Subcutaneous abdominal adipose tissue (tissue), 5 donors: ENCODE measurements around the gene KRTAP4-7.
"Not testable (repeated sequence)": the region's sequence is repeated elsewhere in the genome, so short reads cannot be mapped to it uniquely, and the experiment has no call there.

Source experiments
- H3K27ac ChIP-seq: one replicate; pipeline ENCODE4 v1.7.0; 2013; ENCODE audit warnings: low read depth, mild to moderate bottlenecking, inconsistent platforms, low read length, moderate library complexity
- H3K27me3 ChIP-seq, 5 donors: one replicate each; pipeline ENCODE4 v1.7.0; 2013; ENCODE audit warnings: low read length in 5 of 5, inconsistent platforms in 1 of 5; ENCODE audit not compliant: control insufficient read depth in 5 of 5, insufficient read depth in 4 of 5
- H3K36me3 ChIP-seq, 5 donors: one replicate each; pipeline ENCODE4 v1.7.0; 2013; ENCODE audit warnings: low read length in 5 of 5; ENCODE audit not compliant: control insufficient read depth in 5 of 5, insufficient read depth in 5 of 5
- H3K4me1 ChIP-seq, 5 donors: one replicate each; pipeline ENCODE4 v1.7.0; 2013; ENCODE audit warnings: low read length in 5 of 5, mild to moderate bottlenecking in 3 of 5, moderate library complexity in 1 of 5; ENCODE audit not compliant: control insufficient read depth in 5 of 5, insufficient read depth in 5 of 5
- H3K4me3 ChIP-seq, 5 donors: one replicate each; pipeline ENCODE4 v1.7.0; 2013; ENCODE audit warnings: low read length in 5 of 5, low read depth in 1 of 5
- H3K9ac ChIP-seq, 5 donors: one replicate each; pipeline ENCODE4 v1.7.0; 2013; ENCODE audit warnings: low read length in 5 of 5, mild to moderate bottlenecking in 4 of 5, moderate library complexity in 3 of 5
- H3K9me3 ChIP-seq, 5 donors: one replicate each; pipeline ENCODE4 v1.7.0; 2013; ENCODE audit warnings: low read length in 5 of 5; ENCODE audit not compliant: control insufficient read depth in 5 of 5
- donor health status: healthy.
- donor health status: healthy.
- donor health status: healthy.
- donor health status: healthy.
- donor health status: healthy.

Gene KRTAP4-7

GRCh38 chr17:41084100-41084856 is at the start of gene KRTAP4-7:
Gene KRTAP4-7, plus strand, starts transcription at chr17:41084150. Its CDS starts 57 bp downstream, at chr17:41084207.
- not testable (repeated sequence) for H3K4me3 ChIP-seq, H3K27ac ChIP-seq, H3K9me3 ChIP-seq, H3K4me1 ChIP-seq, H3K36me3 ChIP-seq, H3K27me3 ChIP-seq, H3K9ac ChIP-seq

GRCh38 chr17:41034346-41034935 is 49.5 kb upstream of the KRTAP4-7 start, which contains the start of gene KRTAP1-3:
Gene KRTAP1-3, minus strand, starts transcription at chr17:41034874. Its CDS starts 53 bp downstream, at chr17:41034821.
- H3K36me3 ChIP-seq, H3K9ac ChIP-seq, H3K27me3 ChIP-seq, H3K27ac ChIP-seq, H3K4me1 ChIP-seq, H3K4me3 ChIP-seq, H3K9me3 ChIP-seq: not testable (repeated sequence)

GRCh38 chr17:41037853-41038350 is 46.0 kb upstream of the KRTAP4-7 start:
- no peaks in the 10 kb centered on the region for H3K4me1 ChIP-seq
- H3K9ac ChIP-seq: no peak overlapping the region
- no peak overlapping the region for H3K27ac ChIP-seq
- no peaks in the 10 kb centered on the region for H3K36me3 ChIP-seq
- H3K4me3 ChIP-seq: no peak overlapping the region
- peaks cover 0 to 3% (median 0%) of the 10 kb centered on the region in 5 donors for H3K27me3 ChIP-seq
- no peaks in the 10 kb centered on the region for H3K9me3 ChIP-seq

- H3K27me3 ChIP-seq, H3K4me1 ChIP-seq, H3K36me3 ChIP-seq, H3K9me3 ChIP-seq, H3K9ac ChIP-seq, H3K4me3 ChIP-seq, H3K27ac ChIP-seq: not testable (repeated sequence)
These were observed 43.0 kb upstream of the KRTAP4-7 start, which contains the start of gene KRTAP1-1 for GRCh38 chr17:41040783-41041571. Gene KRTAP1-1, minus strand, starts transcription at chr17:41041450. Its CDS starts 53 bp downstream, at chr17:41041397.

GRCh38 chr17:41042953-41043352 is 41.0 kb upstream of the KRTAP4-7 start:
- Histone ChIP-seq H3K36me3 (no peaks in the 10 kb centered on the region), H3K9me3 (peaks cover 0 to 2% (median 0%) of the 10 kb centered on the region in 5 donors), H3K27ac (no peak overlapping the region), H3K4me3 (no peak overlapping the region), H3K9ac (no peak overlapping the region), H3K27me3 (peaks cover 0 to 5% (median 0%) of the 10 kb centered on the region in 5 donors), H3K4me1 (no peaks in the 10 kb centered on the region)

- H3K9ac ChIP-seq: not testable (repeated sequence)
These were observed 37.0 kb upstream of the KRTAP4-7 start, which contains the start of gene KRTAP2-1 for GRCh38 chr17:41046735-41047465. Gene KRTAP2-1, minus strand, starts transcription at chr17:41047316. Its CDS starts 49 bp downstream, at chr17:41047267.

GRCh38 chr17:41048441-41048840 is 35.5 kb upstream of the KRTAP4-7 start:
- H3K9me3 ChIP-seq: peaks cover 0 to under 1% (median 0%) of the 10 kb centered on the region in 5 donors
- H3K27me3 ChIP-seq: peaks cover 0 to 10% (median 3%) of the 10 kb centered on the region in 5 donors
- no peaks in the 10 kb centered on the region for H3K4me1 ChIP-seq
- H3K9ac ChIP-seq: no peak overlapping the region
- H3K36me3 ChIP-seq: no peaks in the 10 kb centered on the region
- no peak overlapping the region for H3K4me3 ChIP-seq
- no peak overlapping the region for H3K27ac ChIP-seq

More at GRCh38 chr17:41046735-41047465, 37.0 kb upstream of the KRTAP4-7 start, which contains the start of gene KRTAP2-1:
- H3K36me3 ChIP-seq, H3K4me1 ChIP-seq, H3K27ac ChIP-seq, H3K4me3 ChIP-seq, H3K27me3 ChIP-seq, H3K9me3 ChIP-seq: not testable (repeated sequence)

GRCh38 chr17:41049110-41049509 is 34.8 kb upstream of the KRTAP4-7 start:
- H3K4me3 ChIP-seq: no peak overlapping the region
- no peaks in the 10 kb centered on the region for H3K36me3 ChIP-seq
- peaks cover 0 to 10% (median 3%) of the 10 kb centered on the region in 5 donors for H3K27me3 ChIP-seq
- no peaks in the 10 kb centered on the region for H3K9me3 ChIP-seq
- H3K9ac ChIP-seq: no peak overlapping the region
- no peaks in the 10 kb centered on the region for H3K4me1 ChIP-seq
- H3K27ac ChIP-seq: no peak overlapping the region

GRCh38 chr17:41052566-41052965 is 31.4 kb upstream of the KRTAP4-7 start:
- Histone ChIP-seq H3K9ac (no peak overlapping the region), H3K4me3 (no peak overlapping the region), H3K36me3 (no peaks in the 10 kb centered on the region), H3K27me3 (peaks cover 0 to 9% (median 2%) of the 10 kb centered on the region in 5 donors), H3K9me3 (peaks cover 0 to 3% (median 2%) of the 10 kb centered on the region in 5 donors), H3K27ac (no peak overlapping the region), H3K4me1 (no peaks in the 10 kb centered on the region)
